Measurements from ENCODE around the gene MST1R. TPM values are rescaled to one million over a fixed set of nuclear protein-coding genes. Genes with fewer than 3 reads are reported as not detected.

The MST1R gene
- total and polyA plus RNA-seq, 2 experiments from 2014 or later: 3.7 to 3.9 TPM

GRCh38 chr3:49867400-49867799, 36.3 kb downstream of the MST1R start:
- peak; percentile 52 for DNase-seq (ENCODE audit: low spot score)
- Histone ChIP-seq H2AFZ (no peak overlapping the region), H3K27ac (ENCODE audit: low read depth) (no peak overlapping the region), H3K9me2 (ENCODE audit: insufficient read depth) (no peaks in the 10 kb centered on the region), H3K4me3 (peak overlapping the region; percentile 83), H3K4me1 (ENCODE audit: insufficient read depth) (peaks cover 42% of the 10 kb centered on the region), H4K20me1 (replicated peaks; ENCODE audit: insufficient read depth) (peaks cover 5% of the 10 kb centered on the region; the same call in 1 of the 2 replicates), H3K4me2 (peak overlapping the region; percentile 91), H3K27me3 (ENCODE audit: insufficient read depth) (no peaks in the 10 kb centered on the region), H3K79me2 (replicated peaks; ENCODE audit: insufficient read depth) (peaks cover 55% of the 10 kb centered on the region), H3F3A (replicated peaks; ENCODE audit: low read depth) (0 out of 2 replicates have a peak, but pooled peaks cover 10% of the 10 kb centered on the region), H3K36me3 (ENCODE audit: insufficient read depth) (no peaks in the 10 kb centered on the region; the same call in 1 of the 2 replicates)
- Mint-ChIP-seq H3K27ac (no peak overlapping the region), H3K9me3 (no peaks in the 10 kb centered on the region), H3K27me3 (ENCODE audit: insufficient read depth, low read depth, poor library complexity) (peaks cover 23% of the 10 kb centered on the region), H3K36me3 (ENCODE audit: low read depth) (no peaks in the 10 kb centered on the region), H3K4me1 (peaks cover 52% of the 10 kb centered on the region), H3K4me3 (peak overlapping the region; percentile 75)
- TF ChIP-seq POLR2AphosphoS5 (IDR thresholded peaks at IDR 0.05; ENCODE audit: low read depth) (no peak), EZH2 (IDR thresholded peaks at IDR 0.05; ENCODE audit: low read depth, unreplicated experiment) (no peak), EZH2phosphoT487 (IDR thresholded peaks at IDR 0.05; ENCODE audit: unreplicated experiment) (no peak)
- ATAC-seq: no peak

GRCh38 chr3:49865198-49865784, 38.4 kb downstream of the MST1R start:
- Mint-ChIP-seq H3K9me3 (no peaks in the 10 kb centered on the region), H3K4me1 (peaks cover 47% of the 10 kb centered on the region), H3K27me3 (ENCODE audit: insufficient read depth, low read depth, poor library complexity) (peaks cover 13% of the 10 kb centered on the region), H3K4me3 (no peak overlapping the region), H3K27ac (no peak overlapping the region), H3K36me3 (ENCODE audit: low read depth) (peaks cover 7% of the 10 kb centered on the region)
- no peak overlapping the region for H3K4me2 ChIP-seq
- no peak overlapping the region for H3K4me3 ChIP-seq
- H3K4me1 ChIP-seq (ENCODE audit: insufficient read depth): peaks cover 42% of the 10 kb centered on the region
- H3K36me3 ChIP-seq (ENCODE audit: insufficient read depth): no peaks in the 10 kb centered on the region; the same call in 1 of the 2 replicates
- H3K27ac ChIP-seq (ENCODE audit: low read depth): 0 out of 2 replicates have a peak overlapping the region, but pooled peaks have one; percentile 39
- DNase-seq (ENCODE audit: low spot score) (no peak), ATAC-seq (no peak)
- H3F3A ChIP-seq (replicated peaks; ENCODE audit: low read depth): 0 out of 2 replicates have a peak, but pooled peaks cover 8% of the 10 kb centered on the region
- H3K79me2 ChIP-seq (replicated peaks; ENCODE audit: insufficient read depth): peaks cover 57% of the 10 kb centered on the region
- H3K27me3 ChIP-seq (ENCODE audit: insufficient read depth): no peaks in the 10 kb centered on the region
- peaks cover 5% of the 10 kb centered on the region; the same call in 1 of the 2 replicates for H4K20me1 ChIP-seq (replicated peaks; ENCODE audit: insufficient read depth)
- H2AFZ ChIP-seq: no peak overlapping the region
- no peaks in the 10 kb centered on the region for H3K9me2 ChIP-seq (ENCODE audit: insufficient read depth)
- no peak for TF ChIP-seq ETS1 (IDR thresholded peaks at IDR 0.05)
- no peak for TF ChIP-seq CTCF (conservative IDR thresholded peaks at IDR 0.05; ENCODE audit: low read depth in 2 of 2)
- TF ChIP-seq NANOG (IDR thresholded peaks at IDR 0.05; ENCODE audit: borderline replicate concordance): no peak
- no peak for TF ChIP-seq STAT1 (IDR thresholded peaks at IDR 0.05; ENCODE audit: unreplicated experiment)
- no peak for TF ChIP-seq EZH2 (IDR thresholded peaks at IDR 0.05; ENCODE audit: low read depth, unreplicated experiment)
- TF ChIP-seq POLR2AphosphoS5 (IDR thresholded peaks at IDR 0.05; ENCODE audit: low read depth): no peak
- no peak for TF ChIP-seq JUNB (IDR thresholded peaks at IDR 0.05; ENCODE audit: unreplicated experiment)
- no peak for TF ChIP-seq ZNF462 (CRISPR knock-in tag; IDR thresholded peaks at IDR 0.05)
- no peak for TF ChIP-seq CREB1 (CRISPR knock-in tag; IDR thresholded peaks at IDR 0.05; ENCODE audit: low read depth)
- no peak for TF ChIP-seq ZNF114 (CRISPR knock-in tag; IDR thresholded peaks at IDR 0.05)
- TF ChIP-seq EZH2phosphoT487 (IDR thresholded peaks at IDR 0.05; ENCODE audit: unreplicated experiment): no peak
- TF ChIP-seq ZNF331 (CRISPR knock-in tag; IDR thresholded peaks at IDR 0.05; ENCODE audit: low read depth): no peak
